ENCODE data around the gene PSIP1. TPM values are rescaled to one million over a fixed set of nuclear protein-coding genes. Genes with fewer than 3 reads are reported as not detected.

Gene PSIP1
- total and polyA plus RNA-seq, 9 of the 15 experiments (the other 6 are each of a cell fraction or from before 2014, with no cell fraction given): 18.8 to 119 (median 59.9) TPM

DNA sequence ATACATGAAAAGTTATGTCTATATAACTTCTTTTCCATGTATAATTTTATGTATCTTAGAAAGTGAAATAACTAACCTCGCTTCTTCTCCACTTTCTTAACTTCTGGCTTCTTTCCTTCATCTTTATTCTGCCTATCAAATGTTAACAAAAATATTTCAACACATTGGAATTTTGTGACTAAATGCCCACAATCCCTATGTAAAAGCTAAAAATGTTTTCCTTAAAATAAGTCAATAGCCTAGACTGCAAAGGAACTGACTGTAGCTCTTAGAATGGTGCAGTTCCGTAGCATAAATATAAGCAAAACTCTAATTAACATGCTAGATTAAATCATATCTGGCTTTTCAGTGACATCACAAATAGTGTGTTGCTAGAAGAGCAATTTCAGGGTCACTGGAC is 40.9 kb downstream of the PSIP1 start (continued):
- TF ChIP-seq ZFP36 (IDR thresholded peaks at IDR 0.05; ENCODE audit: low read depth, low read length, partially characterized antibody) (no peak), ZNF444 (CRISPR knock-in tag; IDR thresholded peaks at IDR 0.05) (no peak), NCOR1 (IDR thresholded peaks at IDR 0.05) (no peak), SMAD3 (CRISPR knock-in tag; conservative IDR thresholded peaks at IDR 0.05) (no peak), CSDE1 (IDR thresholded peaks at IDR 0.05) (no peak), RBM39 (optimal IDR thresholded peaks at IDR 0.05; ENCODE audit: low read depth, low read length) (no peak), ZFPM2 (CRISPR knock-in tag; IDR thresholded peaks at IDR 0.05) (no peak), RBM14 (IDR thresholded peaks at IDR 0.05; ENCODE audit: borderline replicate concordance, insufficient read depth, low read depth, low read length) (no peak), BRF1 (IDR thresholded peaks at IDR 0.05; ENCODE audit: borderline replicate concordance, extremely low read depth, insufficient read length) (no peak)

DNA sequence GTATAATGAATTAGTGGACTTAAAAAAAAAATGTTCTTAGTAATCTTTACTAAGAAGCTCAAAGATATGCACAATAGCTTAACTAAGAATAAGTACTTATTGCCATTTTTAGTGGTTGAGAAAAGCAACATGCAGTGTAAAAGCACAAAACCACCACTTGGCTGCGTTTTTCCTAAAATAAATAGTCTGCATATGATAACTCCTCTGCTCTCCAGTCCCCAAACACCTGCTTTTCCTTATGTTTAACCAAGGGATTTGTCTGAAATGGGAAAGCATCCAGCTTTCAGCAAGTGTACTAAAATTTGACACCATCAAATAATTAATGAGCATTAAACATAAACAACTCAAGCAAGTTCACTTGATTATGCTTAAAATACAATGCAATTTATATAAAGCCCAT is 41.4 kb downstream of the PSIP1 start:
- H3K4me3 ChIP-seq: no peak overlapping the region
- TF ChIP-seq HSF4 (CRISPR knock-in tag; IDR thresholded peaks at IDR 0.05; ENCODE audit: borderline replicate concordance) (no peak), RBM25 (IDR thresholded peaks at IDR 0.05; ENCODE audit: low read depth, low read length, severe bottlenecking) (no peak), CBX8 (IDR thresholded peaks at IDR 0.05; ENCODE audit: borderline replicate concordance, extremely low read depth, low read depth, low read length, poor library complexity, severe bottlenecking) (no peak), PHB2 (IDR thresholded peaks at IDR 0.05; ENCODE audit: low read depth) (no peak)
- TF ChIP-seq, protein P1, sequence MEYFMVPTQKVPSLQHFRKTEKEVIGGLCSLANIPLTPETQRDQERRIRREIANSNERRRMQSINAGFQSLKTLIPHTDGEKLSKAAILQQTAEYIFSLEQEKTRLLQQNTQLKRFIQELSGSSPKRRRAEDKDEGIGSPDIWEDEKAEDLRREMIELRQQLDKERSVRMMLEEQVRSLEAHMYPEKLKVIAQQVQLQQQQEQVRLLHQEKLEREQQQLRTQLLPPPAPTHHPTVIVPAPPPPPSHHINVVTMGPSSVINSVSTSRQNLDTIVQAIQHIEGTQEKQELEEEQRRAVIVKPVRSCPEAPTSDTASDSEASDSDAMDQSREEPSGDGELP (CRISPR knock-in tag; IDR thresholded peaks at IDR 0.05; ENCODE audit: borderline replicate concordance): no peak
- no peak overlapping the region for H3K4me2 ChIP-seq (ENCODE audit: insufficient read depth, low read length)
- DNase-seq (ENCODE audit: extremely low read depth in 1 of 4, low spot score in 3 of 4): no peak
- no peak overlapping the region for H3K27ac ChIP-seq (ENCODE audit: extremely low read depth, low read depth, low read length)
- no peaks in the 10 kb centered on the region for H3K9me3 ChIP-seq (replicated peaks; ENCODE audit: control insufficient read depth, insufficient read depth, low read depth, low read length)
- H3K4me1 ChIP-seq (replicated peaks in 1 of 2; ENCODE audit: control insufficient read depth in 2 of 2, insufficient read depth in 2 of 2, low read length in 2 of 2): no peaks in the 10 kb centered on the region
- no TSS peak for BruUV-seq (replicated peaks)
- H3K36me3 ChIP-seq (ENCODE audit: control insufficient read depth, insufficient read depth, low read length): peaks cover 87% of the 10 kb centered on the region
- no peaks in the 10 kb centered on the region for H3K27me3 ChIP-seq (ENCODE audit: control insufficient read depth in 2 of 2, insufficient read depth in 2 of 2, low read length in 2 of 2)
- no peak for ATAC-seq
- intact Hi-C loops (cut with micrococcal nuclease): no loop called here
- in situ Hi-C loops (cut with MboI): no loop called here
- H4K20me1 ChIP-seq (replicated peaks; ENCODE audit: control insufficient read depth, insufficient read depth, low read length): no peaks in the 10 kb centered on the region
- no peak overlapping the region for H3K9ac ChIP-seq (ENCODE audit: insufficient read depth in 1 of 2, low read depth in 2 of 2, low read length in 2 of 2)
- no peak for FAIRE-seq
- H3K79me2 ChIP-seq (ENCODE audit: control insufficient read depth, insufficient read depth, low read length): no peaks in the 10 kb centered on the region
- 82% methylated on average over 1 of the region's 1 CpG for WGBS (ENCODE audit: insufficient coverage, low coverage, missing lambda C conversion rate)
- H2AFZ ChIP-seq (ENCODE audit: low read depth, low read length): no peak overlapping the region
- ChIA-PET POLR2A (interaction anchor here (1.3 kb wide), 1 partner anchor 12 kb away, joined by 3 read pairs; no protein-coding TSS in a partner anchor), CTCF (ENCODE audit: low intra/inter-chr PET ratio) (no interaction called here)
- no peaks in the 10 kb centered on the region for H3K9me1 ChIP-seq (ENCODE audit: control insufficient read depth, insufficient read depth, low read length)

Data from K562 (cell line).